ENCODE measurements around the gene CHP2. TPM values are rescaled to one million over a fixed set of nuclear protein-coding genes. Genes with fewer than 3 reads are reported as not detected.

CHP2 gene
- total RNA-seq, 4 donors from 2014 or later: not detected

DNA sequence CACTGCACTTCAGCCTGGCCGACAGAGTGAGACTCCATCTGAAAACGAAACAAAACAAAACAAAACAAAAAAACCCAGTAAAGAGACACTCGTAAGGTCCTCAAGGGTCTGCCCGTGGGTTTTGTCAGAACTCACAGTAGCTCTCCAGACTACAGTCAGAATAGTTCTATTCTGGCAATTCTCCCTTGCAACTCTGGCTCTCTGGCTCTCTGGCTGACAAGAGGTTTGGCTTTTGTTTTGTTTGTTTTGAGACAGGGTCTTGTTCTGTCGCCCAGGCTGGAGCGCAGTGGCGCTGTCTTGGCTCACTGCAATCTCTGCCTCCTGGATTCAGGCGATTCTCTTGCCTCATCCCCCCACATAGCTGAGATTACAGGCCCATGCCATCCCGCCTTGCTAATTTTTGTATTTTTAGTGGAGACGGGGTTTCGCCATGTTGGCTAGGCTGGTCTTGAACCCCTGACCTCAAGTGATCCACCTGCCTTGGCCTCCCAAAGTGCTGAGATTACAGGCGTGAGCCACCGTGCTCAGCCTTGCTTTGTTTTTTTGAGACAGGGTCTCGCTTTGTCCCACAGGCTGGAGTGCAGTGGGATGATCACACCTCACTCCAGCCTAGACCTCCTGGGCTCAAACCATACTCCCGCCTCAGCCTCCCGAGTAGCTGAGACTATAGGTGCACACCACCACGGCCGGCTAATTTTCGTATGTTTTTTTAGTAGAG lies 20.5 kb upstream of the CHP2 start:
- TF ChIP-seq, protein P1, sequence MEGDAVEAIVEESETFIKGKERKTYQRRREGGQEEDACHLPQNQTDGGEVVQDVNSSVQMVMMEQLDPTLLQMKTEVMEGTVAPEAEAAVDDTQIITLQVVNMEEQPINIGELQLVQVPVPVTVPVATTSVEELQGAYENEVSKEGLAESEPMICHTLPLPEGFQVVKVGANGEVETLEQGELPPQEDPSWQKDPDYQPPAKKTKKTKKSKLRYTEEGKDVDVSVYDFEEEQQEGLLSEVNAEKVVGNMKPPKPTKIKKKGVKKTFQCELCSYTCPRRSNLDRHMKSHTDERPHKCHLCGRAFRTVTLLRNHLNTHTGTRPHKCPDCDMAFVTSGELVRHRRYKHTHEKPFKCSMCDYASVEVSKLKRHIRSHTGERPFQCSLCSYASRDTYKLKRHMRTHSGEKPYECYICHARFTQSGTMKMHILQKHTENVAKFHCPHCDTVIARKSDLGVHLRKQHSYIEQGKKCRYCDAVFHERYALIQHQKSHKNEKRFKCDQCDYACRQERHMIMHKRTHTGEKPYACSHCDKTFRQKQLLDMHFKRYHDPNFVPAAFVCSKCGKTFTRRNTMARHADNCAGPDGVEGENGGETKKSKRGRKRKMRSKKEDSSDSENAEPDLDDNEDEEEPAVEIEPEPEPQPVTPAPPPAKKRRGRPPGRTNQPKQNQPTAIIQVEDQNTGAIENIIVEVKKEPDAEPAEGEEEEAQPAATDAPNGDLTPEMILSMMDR (IDR thresholded peaks at IDR 0.05; ENCODE audit: low read depth): no peak

DNA sequence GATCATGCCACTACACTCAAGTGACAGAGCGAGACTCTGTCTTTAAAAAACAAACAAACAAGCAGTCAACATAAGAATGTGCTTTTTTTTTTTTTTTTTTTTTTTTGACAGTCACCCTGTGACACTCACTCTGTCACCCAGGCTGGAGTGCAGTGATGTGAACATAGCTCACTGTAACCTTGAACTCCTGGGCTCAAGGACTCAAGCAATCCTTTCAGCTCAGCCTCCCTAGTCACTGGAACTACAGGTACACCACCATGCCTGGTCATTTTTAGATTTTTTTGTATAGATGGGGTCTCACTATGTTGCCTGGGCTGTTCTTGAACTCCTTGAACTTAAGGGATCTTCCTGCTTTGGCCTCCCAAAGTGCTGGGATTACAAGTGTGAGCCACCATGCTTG lies 15.3 kb upstream of the CHP2 start:
- TF ChIP-seq, protein P1 (IDR thresholded peaks at IDR 0.05; ENCODE audit: low read depth): no peak

DNA sequence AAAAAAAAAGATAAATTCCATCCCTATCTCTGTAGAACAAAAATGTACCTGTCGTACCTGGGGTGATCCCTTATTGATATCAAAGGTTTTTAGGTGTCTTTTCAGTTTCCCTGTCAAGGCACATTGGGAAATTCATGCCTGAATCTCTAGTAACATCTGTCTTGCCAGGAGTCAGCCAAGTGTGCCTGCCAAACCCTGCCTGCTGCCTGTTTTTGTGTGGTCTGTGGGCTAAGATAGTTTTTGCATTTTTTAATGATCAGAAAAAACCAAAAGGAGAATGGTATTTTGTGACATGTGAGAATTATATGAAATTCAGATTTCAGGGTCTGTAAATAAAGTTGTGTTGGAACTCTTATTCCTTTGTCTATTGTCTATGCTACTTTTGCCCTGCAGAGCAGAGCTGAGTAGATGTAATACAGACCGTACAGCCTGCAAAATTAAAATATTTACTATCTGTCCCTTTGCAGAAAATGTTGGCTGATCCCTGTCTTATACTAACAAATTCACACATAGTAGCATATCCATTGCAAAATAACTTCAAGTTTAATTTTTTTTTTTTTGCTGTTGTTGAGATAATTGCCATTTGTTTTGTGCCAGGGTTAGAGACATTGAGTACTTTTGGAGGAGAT lies 13.0 kb upstream of the CHP2 start:
- TF ChIP-seq, protein P1 (IDR thresholded peaks at IDR 0.05; ENCODE audit: low read depth): no peak

DNA sequence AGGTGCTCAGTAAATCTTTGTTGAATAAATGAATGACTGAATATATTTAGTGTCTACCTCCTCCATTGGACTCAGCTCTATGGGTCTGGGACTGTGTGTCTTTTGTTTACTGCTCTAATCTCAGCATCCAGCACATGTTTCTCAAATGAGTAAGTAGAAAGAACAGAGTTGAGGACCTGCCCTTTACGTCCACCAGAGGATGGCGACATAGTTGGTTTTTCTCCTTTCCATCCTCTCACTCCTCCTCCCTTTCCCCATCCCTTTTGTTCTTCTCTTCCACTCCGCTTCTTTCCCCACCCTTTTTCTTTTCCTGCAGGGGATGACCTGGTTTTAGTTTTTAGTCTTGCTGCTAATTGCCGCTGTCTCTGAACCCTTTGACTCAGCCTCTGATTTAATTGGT lies 12.1 kb upstream of the CHP2 start:
- TF ChIP-seq, protein P1 (IDR thresholded peaks at IDR 0.05; ENCODE audit: low read depth): no peak

DNA sequence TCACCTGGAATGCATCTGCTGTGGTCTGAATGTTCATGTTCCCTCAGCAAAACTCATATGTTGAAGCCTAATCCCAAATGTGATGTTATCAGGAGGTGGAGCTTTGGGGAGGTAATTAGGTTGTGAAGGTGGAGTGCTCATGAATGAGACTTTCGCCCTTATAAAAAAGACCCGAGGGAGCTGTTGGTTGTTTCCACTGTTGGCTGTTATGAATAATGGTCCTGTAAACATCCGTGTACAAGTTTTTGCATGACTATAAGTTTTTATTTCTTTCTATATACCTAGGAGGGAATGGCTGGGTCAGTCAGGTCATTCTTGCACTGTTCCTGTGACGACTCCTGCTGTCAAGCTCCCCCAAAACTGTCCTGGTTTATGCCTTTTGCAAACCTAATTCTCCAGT lies 9.6 kb upstream of the CHP2 start:
- TF ChIP-seq, protein P1 (IDR thresholded peaks at IDR 0.05; ENCODE audit: low read depth): no peak

DNA sequence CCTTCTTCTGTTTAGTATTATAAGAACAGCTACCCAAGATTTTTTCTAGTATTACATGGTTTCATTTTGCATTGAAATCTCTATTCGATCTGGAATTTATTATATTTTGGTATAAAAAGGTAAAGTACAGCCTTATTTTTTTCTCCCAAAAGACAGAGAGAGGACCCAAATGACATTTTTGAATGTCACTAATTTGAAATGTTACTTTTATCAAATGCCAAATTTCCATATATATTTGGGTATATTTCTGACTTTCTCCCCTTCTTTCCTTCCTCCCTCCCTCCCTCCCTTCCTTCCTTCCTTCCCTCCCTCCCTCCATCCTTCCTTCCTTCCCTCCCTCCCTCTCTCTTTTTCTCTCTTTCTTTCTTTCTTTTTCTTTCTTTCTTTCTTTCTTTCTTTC lies 6.2 kb upstream of the CHP2 start:
- TF ChIP-seq, protein P1 (IDR thresholded peaks at IDR 0.05; ENCODE audit: low read depth): no peak

DNA sequence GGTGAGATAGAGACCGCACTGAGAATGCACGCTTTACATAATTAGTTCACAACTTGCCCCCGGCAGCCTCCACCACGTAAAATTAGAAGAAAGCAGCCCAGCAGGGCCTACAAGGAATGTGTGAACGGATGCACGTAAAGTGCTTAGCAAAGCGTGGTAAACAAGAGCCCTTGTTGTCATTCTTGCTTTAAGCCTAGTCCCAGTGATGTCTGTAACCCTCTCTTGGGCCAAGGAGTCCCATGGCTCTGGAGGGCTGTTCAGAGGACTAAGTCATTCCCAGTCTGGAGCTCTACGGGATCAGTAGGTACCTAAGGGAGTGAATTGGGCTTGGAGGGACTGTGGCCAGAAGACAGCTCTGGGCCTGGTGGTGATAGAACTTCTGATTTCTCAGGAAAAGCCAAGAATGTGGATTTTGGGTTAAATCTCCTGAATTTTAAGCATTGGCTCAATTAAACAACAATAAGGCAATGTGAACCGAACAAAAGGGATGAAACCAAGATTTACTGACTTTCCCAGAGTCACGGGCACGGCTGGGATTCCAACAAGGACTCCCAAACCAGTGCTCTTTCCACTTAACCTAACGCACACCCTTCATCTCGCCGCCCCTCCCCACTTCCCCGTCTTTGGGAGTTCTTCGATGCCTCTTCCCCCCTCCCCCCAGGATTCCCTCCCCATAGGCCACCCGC lies 775 bp upstream of the CHP2 start:
- TF ChIP-seq, protein P1 (IDR thresholded peaks at IDR 0.05; ENCODE audit: low read depth): no peak

All from subcutaneous adipose tissue (tissue), 4 donors.